ENCODE measurements around the gene GNAT3. TPM values are rescaled to one million over a fixed set of nuclear protein-coding genes. Genes with fewer than 3 reads are reported as not detected.

Gene GNAT3
- total RNA-seq, 1 donor from 2014 or later: not detected

DNA sequence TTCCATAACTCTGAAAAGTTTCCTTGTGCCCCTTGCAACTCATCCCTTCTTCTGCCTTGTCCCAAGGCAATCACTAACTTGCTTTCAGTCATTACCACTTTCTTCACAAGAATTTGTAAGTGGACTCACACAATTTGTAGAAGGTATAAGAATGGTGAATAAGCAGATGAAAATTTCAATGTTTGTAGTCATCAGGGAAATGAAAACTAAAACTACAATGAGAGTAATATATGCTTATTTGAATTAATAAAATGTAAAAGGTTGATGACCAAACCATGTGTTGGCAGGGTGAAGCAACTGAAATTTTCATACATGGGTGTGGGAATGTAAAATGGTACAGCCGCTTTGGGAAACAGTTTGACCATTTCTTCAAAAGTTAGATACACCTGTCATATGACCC is 79.7 kb downstream of the GNAT3 start:
- intact Hi-C loops (cut with DNase I): loop anchor here (10.0 kb wide), 1 partner anchor 143 kb away; no protein-coding TSS in a partner anchor
- no peak for DNase-seq (ENCODE audit: low spot score)

DNA sequence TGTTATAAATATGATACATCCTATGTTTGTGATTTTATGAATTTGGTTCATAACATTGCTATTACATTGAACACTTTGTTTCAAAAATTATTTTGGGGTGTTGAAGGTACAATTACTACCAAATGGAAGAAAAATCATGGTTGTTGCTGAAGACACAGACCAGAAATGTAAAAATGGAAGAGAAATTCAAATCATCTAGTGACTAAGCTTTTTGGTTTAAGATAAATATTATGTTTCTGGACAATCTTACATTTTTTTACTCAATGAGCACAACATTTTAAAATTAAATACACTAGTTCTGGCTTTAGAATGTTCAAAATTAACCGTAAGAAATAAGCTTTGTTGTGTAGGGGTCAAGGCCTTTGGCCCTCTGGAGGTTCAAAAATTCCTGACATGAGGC is 82.7 kb downstream of the GNAT3 start:
- DNase-seq (ENCODE audit: low spot score): no peak
- intact Hi-C loops (cut with DNase I): loop anchor here (5.0 kb wide), 3 partner anchors 83 to 253 kb away; partner anchors contain the start of gene GNAT3

- intact Hi-C loops (cut with DNase I): loop anchor here (5.0 kb wide), 3 partner anchors 84 to 254 kb away; partner anchors contain the start of gene GNAT3
- no peak for DNase-seq (ENCODE audit: low spot score)
Measured at GRCh38 chr7:80428161-80429054, 83.5 kb downstream of the GNAT3 start.

DNA sequence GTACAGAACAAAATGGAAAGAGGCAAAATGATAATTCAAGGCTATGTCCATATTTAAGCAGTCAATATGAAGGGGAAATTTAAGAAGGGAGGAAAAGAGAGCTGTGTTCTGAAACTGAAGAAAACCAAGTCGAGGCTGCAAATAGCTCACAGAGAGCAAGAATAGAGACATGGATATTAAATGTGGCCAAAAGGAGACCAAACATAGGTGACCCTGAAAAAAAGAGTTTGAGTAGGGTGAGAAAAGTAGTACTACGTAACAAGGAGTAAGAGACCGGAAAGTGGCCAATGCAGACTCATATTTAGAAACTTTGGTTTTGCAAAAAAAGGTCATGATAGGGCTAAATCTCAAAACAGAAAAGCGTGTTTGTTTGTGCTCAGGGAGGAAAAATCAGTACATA is 84.6 kb downstream of the GNAT3 start:
- DNase-seq (ENCODE audit: low spot score): no peak
- intact Hi-C loops (cut with DNase I): loop anchor here (5.0 kb wide), 3 partner anchors 85 to 255 kb away; partner anchors contain the start of gene GNAT3

DNA sequence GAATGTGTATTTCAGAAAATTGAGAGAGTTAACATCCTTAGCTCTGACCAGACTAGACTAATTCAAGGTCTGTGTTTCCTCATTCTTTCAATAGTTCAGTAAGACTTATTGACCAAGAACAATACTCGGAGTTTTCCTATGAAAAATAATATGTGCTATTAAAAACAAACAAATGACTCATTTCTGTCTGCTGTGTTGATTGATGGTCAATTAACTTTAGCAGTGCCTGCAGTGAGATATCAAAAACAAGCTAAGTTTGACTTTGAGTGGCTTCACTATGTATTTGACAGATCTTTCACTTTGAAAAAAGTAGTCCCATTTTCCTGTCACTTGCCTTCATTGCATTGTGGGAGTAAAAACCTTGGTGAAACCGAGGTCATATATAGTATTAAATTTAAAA is 91.0 kb downstream of the GNAT3 start:
- intact Hi-C loops (cut with DNase I): no loop called here
- DNase-seq (ENCODE audit: low spot score): no peak

DNA sequence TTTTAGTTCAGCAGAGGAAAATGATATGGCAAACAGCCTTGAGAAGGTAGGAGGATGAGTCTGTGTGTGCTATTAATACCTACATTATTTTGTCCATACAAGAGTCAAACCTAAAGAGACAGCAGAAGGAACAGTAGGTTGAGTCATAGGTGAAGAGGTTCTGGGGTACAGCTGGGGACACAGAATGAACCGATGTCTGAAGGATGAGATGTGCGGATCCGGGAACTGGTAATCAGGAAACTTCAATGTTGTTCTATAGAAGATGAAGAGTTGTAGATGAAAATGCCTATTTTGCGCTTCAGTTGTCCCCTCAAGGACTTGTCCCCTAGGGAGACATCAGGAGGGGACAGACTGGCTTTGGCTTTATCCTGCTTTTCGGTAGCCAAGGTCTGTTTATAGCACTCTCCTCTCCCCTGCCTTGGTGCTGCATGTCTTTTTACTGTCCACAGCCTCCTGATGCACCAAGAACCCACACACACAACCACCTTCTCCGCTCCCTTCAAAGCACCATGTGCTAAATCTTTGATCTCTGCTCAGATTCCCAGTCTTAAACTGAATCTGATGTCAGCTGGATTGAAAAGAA is 94.6 kb downstream of the GNAT3 start:
- DNase-seq (ENCODE audit: low spot score): no peak
- intact Hi-C loops (cut with DNase I): no loop called here

GRCh38 chr7:80415522-80415921 is 96.3 kb downstream of the GNAT3 start:
- intact Hi-C loops (cut with DNase I): no loop called here
- DNase-seq (ENCODE audit: low spot score): no peak

GRCh38 chr7:80415114-80415513 is 96.8 kb downstream of the GNAT3 start:
- no peak for DNase-seq (ENCODE audit: low spot score)
- intact Hi-C loops (cut with DNase I): no loop called here

DNA sequence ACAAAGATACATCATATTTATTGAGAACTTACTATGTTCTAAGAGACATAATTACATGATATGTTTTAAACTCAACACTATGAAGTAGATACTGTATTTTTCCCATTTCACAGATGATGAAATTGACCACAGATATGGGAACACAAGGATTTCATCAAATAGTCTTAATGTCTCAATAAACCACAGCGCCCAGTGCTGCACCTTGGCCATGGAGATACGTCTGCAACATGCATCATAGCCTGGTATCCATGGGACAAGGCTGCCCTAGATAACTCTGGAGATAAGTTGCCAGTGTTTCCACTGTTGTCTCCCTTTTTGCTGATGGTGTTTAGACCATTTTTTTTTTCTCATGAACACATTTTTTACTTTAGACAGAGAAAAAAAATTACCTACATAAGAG is 97.5 kb downstream of the GNAT3 start:
- DNase-seq (ENCODE audit: low spot score): no peak
- intact Hi-C loops (cut with DNase I): no loop called here

DNA sequence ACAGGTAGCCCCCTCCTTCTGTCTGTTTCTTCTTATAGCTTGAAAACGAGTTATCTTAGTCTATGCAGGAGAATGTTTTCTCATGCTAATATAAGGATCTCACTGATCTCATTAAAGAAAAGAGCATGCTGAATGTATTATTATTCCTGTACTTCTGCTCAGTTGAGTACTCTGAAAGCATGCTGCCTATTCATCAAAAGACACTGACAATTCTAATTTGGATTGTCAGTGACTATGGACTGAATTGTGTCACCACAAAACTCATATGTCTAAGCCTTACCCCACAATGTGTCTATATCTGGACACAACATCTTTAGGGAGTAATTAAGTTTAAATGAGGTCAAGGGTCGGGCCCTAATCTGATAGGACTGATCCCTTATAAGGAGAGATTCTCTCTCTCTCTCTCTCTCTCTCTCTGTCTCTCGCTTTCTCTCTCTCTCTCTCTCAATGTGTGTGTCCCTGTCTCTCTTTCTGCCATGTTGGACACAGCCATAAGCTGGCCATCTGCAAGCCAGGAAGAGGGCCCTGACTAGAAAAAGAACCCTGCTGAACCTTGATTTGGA is 98.4 kb downstream of the GNAT3 start:
- no peak for DNase-seq (ENCODE audit: low spot score)
- intact Hi-C loops (cut with DNase I): no loop called here

GRCh38 chr7:80412842-80413241 is 99.0 kb downstream of the GNAT3 start:
- no peak for DNase-seq (ENCODE audit: low spot score)
- intact Hi-C loops (cut with DNase I): no loop called here

GRCh38 chr7:80411621-80412020 is 100.2 kb downstream of the GNAT3 start:
- no peak for DNase-seq (ENCODE audit: low spot score)
- intact Hi-C loops (cut with DNase I): no loop called here

DNA sequence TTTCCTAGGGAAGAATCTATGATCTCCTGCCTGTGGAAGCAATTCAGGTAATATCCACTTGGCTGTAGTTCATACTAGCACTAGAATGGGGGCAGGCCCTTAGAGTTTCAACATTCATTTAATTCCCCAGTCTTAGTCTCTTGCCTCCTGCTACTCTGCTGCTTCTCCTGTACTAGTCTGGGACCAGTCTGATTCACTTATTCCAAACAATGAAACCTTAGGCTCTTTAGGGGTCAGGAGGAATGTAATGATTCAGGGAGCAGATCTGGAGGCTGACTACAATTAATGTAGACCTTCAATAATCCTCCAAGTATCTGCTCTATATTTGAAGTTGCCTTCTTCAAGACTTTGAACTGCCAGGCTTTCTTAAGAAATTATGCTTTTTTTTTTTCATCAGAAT is 101.8 kb downstream of the GNAT3 start:
- DNase-seq (ENCODE audit: low spot score): no peak
- intact Hi-C loops (cut with DNase I): no loop called here

Other genes starting within 250 kb of the GNAT3 start
- gene CD36, start 126.6 kb upstream of the GNAT3 start, total RNA-seq: 717 TPM